ENCODE data around the gene TCF12.

The TCF12 gene

DNA sequence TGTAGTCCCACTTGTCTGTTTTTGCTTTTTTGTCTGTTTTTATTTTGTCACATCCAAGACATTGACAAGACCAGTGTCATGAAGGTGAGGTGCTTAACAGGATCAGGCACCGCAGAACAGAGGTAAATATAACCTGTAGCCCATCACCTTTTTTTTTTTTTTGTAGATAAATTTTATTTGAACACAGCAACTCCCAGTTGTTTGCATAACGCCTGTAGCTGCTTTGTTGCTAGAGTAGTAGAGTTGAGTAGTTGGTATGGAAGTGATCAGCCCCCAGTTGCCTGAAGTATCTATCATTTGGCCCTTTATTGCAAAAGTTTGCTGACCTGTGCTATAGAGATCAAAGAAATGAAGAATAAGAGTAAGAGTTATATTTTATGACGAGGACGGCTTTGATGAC, 135.0 kb downstream of the TCF12 start:
- DNase-seq (ENCODE audit: low read depth), result no peak

DNA sequence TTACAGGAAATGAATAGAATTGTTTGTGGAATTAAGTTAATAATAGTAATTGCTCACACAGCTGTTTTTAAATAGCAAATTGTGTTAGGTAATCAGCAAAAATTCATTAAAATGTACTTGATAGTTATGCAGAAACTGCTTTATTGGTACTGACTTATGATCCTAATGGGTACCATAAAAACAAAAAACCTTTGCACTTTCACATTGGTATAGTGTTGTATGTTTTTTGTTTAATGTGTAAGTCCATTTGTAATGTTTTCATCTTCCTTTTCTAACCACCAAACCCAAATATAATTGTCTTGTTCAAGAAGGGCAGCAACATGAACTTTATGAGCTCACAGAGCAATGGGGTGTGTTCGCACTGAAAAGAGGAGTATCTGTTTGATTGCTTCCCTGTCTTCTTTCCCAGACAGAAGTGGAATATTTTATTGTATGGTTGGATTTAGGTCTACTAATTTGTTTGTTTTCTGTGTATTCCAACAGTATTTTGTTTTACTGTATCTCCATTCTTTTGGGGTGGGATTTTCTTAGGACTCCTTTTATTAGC, 135.8 kb downstream of the TCF12 start:
- DNase-seq (ENCODE audit: low read depth), result no peak

DNA sequence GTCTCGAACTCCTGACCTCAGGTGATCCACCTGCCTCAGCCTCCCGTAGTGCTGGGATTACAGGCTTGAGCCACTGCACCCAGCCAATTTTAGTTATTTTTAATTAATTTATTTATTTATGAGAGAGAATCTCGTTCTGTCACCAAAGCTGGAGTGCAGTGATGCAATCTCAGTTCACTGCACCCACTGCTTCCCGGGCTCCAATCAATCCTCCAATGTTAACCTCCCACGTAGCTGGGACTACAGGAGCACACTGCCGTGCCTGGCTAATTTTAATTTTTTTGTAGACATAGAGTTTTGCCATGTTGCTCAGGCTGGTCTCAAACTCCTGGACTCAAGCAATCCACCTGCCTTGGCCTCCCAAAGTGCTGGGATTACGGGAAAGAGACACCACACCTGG, 137.9 kb downstream of the TCF12 start:
- DNase-seq (ENCODE audit: low read depth), result no peak

- DNase-seq (ENCODE audit: low read depth), result no peak
These were observed 138.9 kb downstream of the TCF12 start for GRCh38 chr15:57057134-57057930.

- no peak for DNase-seq (ENCODE audit: low read depth)
These were observed 140.7 kb downstream of the TCF12 start for GRCh38 chr15:57059026-57059660.

- DNase-seq (ENCODE audit: low read depth), result no peak
These were observed 142.4 kb downstream of the TCF12 start for GRCh38 chr15:57060799-57061198.

DNA sequence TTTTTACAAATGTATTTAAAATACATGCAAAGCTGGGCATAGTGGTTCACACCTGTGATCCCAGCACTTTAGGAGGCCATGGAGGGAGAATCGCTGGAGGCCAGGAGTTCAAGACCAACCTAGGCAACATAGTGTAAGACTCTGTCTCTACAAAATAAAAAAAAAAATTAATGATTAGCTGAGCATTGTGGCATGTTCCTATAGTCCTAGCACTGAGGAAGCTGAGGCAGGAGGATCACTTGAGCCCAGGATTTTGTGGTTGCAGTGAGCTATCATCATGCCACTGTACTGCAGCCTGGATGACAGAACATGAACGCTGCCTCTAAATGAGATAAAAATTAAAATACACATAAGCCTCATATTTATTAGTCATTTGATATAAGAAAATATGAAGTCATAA, 142.8 kb downstream of the TCF12 start:
- no peak for DNase-seq (ENCODE audit: low read depth)

- DNase-seq (ENCODE audit: low read depth), result no peak
These were observed 143.3 kb downstream of the TCF12 start for GRCh38 chr15:57061696-57062095.

GRCh38 chr15:57064033-57064432, 145.6 kb downstream of the TCF12 start:
- no peak for DNase-seq (ENCODE audit: low read depth)

DNA sequence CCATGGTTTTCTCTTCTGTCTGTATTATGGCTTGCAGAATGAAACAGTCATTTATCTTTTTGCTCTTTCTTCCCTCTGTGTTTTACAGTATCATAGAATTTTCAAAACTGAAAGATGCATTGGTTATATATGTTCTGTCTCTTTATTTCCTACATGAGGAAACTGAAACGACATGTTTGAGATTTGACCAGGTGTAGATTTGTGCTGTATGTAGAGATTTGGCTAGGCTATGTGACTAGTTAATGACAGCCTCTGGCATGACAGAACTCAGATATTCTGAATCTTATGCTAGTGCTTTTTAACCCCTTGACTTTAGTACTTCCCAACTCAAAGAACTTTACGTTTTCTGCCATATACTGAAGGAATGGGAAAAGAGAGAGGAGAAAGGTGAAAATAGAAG, 151.0 kb downstream of the TCF12 start:
- DNase-seq (ENCODE audit: low read depth), result no peak

DNA sequence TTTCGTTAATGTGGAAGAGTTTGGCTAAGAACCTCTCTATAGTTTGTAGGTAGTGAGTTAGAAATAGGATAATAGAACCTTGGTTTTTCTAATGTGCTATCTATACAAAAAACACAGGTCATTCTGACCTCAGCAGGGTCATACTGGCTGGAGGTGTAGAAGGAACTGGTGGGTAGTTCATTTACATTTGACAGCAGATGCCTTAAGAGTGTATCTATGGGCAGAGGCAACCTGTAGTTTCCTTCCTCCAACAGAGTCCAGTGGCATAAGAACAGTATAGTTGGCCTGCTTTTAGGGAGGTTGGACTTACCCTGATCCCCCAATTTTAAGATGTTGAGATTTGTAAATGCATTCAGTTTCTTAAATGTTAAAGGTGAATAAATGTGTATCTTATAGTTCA, 152.2 kb downstream of the TCF12 start:
- no peak for DNase-seq (ENCODE audit: low read depth)

- peak; percentile 14 for DNase-seq (ENCODE audit: low read depth)
These were observed 161.0 kb downstream of the TCF12 start for GRCh38 chr15:57079446-57079845.

DNA sequence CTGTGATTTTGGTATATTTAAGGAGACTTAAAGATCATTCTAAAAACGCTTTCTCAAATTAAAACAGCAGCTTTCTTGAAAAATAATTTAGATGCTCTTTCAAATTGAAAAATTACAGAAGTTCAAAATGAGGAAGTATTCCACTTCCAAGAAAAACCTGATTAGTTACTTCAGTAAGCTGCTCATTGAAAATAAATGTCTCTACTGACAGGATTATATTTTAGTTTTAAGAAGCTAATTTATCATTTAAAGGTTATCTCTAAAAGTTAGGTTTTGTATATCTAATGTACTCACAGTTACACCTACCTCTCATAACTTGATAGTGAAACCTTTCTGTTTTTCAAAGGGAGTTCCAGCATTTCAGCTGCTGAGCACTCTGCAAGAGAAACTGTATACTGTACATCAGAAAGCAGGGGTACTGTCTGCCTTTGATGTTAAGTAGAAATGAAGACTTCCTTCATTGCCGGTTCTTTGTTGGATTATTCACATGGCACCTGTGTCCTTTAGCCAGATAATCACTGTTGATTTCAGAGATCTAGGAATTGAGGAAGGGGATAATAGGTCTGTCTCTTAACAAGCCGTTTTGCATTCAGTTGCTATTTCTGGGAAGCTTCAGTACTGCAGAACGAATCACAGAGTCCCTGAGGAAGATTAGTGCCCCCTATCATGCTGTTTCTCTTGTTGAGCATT, 161.6 kb downstream of the TCF12 start:
- no peak for DNase-seq (ENCODE audit: low read depth)

GRCh38 chr15:57082054-57082728, 163.7 kb downstream of the TCF12 start:
- no peak for DNase-seq (ENCODE audit: low read depth)

- DNase-seq (ENCODE audit: low read depth), result no peak
These were observed 165.7 kb downstream of the TCF12 start for GRCh38 chr15:57084192-57084591.

DNA sequence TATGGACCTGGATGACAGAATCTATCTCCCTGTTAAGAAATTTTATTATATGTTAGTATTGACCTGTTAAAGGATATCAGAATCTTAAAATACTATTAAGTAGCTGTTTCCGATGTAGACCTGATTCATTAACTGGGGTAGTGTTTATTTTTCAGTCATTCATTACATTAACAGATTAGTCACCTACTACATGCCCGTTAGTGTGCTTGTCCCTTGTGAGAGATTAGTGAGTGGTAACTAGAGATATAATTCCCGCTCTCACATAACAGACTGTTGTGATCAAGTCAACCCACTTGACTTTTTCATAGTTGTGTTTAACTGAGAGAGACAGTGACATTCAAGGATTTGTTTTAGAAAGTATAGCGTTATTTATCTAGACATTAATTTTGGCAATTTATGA, 166.8 kb downstream of the TCF12 start:
- no peak for DNase-seq (ENCODE audit: low read depth)

DNA sequence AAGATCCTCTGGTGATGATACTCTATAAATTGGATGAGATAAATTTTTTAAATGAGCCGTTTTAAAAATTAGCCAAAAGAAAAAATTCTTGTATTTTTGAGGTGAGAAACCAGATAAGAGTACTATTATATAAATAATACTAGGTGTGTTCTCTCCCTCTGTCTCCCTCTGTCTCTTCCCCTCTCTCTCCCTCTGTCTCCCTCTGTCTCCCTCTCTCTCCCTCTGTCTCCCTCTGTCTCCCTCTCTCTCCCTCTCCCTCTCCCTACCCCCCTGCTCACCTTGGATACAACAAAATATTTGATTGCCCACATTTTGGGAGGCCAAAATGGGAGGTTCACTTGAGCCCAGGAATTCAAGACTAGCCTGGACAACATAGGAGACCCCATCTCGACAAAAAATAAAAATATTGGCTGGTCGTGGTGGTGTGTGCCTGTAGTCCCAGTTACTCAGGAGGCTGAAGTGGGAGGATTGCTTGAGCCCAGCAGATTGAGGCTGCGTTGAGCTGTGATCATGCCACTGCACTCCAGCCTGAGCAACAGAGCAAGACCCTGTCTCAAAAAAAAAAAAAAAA, 168.5 kb downstream of the TCF12 start:
- no peak for DNase-seq (ENCODE audit: low read depth)

DNA sequence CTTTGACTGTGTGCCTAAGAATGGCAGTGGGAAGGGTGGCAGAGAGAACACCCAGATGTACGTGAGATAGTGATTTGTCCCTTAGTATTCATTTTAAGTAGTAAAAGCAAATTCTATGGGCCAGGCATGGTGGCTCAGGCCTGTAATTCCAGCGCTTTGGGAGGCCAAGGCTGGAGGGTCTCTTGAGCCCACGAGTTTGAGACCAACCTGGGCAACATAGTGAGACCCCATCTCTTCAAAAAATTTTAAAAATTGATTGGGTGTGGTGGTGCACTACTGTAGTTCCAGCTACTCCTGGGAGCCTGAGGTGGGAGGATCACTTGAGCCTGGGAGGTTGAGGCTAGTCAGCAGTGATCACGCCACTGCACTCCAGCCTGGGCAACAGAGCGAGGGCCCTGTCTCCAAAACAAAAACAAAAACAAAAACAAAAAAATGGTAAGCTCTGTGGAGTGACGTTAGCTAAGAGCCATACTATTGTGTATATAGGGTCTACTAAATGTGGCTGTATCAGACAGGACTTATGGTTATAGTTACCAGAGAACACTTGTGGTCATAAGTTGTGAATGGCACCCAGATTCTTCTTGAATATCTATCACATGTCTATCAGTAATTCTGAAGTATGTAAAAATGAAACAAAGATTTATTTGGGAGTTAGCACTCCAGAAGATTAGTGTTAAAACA, 171.5 kb downstream of the TCF12 start:
- no peak for DNase-seq (ENCODE audit: low read depth)

DNA sequence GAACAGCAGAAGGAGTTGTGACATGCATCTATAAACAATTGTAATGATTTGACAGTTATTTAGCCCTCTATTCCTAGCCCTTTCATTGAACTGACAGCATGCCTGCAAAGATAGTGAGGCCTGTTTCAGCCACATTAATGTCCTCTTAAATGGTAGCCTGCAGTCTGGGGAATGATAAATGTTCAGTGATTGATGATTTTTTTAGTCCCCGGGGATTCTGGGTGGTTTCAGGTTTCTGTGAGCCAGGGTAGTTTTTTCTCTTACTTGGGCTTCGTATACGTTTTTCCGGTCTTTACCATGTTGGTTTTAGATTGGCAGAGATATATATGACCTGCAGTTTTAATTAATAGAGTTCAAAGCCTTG, 172.0 kb downstream of the TCF12 start:
- no peak for DNase-seq (ENCODE audit: low read depth)

DNA sequence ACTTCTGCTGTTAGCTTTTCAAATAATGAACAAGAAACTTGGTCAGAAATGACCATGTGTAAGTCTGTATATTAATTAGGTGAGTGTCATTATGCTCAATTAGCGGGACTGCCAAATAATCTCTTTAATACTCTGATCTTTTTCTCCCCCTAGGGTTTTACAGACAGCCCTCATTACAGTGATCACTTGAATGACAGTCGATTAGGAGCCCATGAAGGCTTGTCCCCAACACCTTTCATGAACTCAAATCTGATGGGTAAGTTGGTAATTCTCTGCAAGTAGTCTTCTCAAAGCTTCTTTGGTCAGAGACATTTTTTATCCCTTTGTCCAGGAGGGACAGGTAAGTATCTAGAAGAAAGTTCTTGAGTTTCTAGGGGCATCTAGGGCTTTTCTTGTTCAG, 173.2 kb downstream of the TCF12 start:
- no peak for DNase-seq (ENCODE audit: low read depth)

GRCh38 chr15:57092252-57092651, 173.8 kb downstream of the TCF12 start:
- no peak for DNase-seq (ENCODE audit: low read depth)
